ENCODE data around the gene SYTL3.

Gene SYTL3

DNA sequence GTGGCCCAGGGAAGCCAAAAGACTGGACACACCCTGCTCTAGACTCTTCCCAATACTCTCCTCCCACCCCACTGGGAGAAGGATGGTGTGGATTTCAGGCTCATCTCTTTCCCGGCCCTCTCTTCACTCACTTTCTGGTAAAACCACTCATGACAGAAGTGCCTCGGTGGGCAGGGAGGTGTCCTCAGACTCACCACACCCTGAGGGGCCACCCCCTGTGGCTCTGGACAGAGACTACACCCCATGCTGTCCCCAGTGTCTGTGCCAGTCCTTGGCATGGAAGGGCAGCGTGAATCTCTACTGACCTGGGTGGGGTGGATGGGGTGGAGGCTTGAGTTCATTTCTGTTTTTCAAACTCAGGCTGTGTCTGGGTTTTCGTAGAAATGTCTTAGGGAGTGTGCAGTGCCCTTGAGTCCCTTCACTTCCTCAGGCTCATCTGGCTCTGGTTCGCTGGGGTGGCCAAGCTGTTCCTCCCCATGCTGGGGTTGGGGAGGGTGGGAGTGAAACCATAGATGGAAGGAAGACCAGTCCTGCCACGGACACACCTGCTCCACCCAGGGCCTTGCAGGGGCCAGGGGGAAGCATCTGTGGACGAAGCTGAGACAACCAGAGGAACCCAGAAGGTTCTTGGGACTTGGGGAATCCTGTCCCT, 110.2 kb downstream of the SYTL3 start:
- Histone ChIP-seq H3K4me3 (no peak overlapping the region), H3K27ac (peak overlapping the region in 1 of 2 donors; percentile 5)
- TF ChIP-seq, protein P1, sequence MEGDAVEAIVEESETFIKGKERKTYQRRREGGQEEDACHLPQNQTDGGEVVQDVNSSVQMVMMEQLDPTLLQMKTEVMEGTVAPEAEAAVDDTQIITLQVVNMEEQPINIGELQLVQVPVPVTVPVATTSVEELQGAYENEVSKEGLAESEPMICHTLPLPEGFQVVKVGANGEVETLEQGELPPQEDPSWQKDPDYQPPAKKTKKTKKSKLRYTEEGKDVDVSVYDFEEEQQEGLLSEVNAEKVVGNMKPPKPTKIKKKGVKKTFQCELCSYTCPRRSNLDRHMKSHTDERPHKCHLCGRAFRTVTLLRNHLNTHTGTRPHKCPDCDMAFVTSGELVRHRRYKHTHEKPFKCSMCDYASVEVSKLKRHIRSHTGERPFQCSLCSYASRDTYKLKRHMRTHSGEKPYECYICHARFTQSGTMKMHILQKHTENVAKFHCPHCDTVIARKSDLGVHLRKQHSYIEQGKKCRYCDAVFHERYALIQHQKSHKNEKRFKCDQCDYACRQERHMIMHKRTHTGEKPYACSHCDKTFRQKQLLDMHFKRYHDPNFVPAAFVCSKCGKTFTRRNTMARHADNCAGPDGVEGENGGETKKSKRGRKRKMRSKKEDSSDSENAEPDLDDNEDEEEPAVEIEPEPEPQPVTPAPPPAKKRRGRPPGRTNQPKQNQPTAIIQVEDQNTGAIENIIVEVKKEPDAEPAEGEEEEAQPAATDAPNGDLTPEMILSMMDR (IDR thresholded peaks at IDR 0.05) = no peak
- DNase-seq (ENCODE audit: low spot score) = peak; percentile 64

DNA sequence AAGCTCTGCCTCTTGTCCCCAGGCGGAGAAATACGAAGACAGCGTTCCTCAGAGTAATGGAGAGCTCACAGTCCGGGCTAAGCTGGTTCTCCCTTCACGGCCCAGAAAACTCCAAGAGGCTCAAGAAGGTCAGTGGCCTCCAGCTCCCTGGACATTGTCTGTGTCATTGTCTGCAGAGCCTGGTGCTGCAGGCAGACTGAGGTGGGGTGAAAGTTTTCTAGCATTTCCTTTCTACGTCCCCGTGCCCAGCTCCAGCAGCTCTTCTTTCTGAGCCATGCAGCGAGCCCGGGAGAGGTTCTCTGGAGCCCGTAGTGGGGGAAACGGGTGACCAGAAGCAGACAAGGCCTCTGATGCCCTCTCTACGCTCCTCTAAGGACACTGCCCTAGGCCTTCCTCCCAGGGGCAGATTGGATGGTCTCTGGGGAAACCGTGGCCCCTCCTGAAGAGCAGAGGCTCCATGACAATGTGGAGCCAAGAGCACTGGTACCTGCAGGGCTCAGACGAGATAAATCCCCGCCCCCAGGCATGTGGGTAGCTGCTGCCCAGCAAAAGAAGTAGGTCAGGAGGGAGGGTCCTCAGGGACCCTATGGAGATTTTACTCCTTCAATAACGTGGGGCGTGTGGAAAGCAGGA, 110.9 kb downstream of the SYTL3 start:
- peak; percentile 67 for DNase-seq (ENCODE audit: low spot score)
- H3K27ac ChIP-seq = no peak overlapping the region
- TF ChIP-seq, protein P1 (IDR thresholded peaks at IDR 0.05) = no peak
- H3K4me3 ChIP-seq = no peak overlapping the region

DNA sequence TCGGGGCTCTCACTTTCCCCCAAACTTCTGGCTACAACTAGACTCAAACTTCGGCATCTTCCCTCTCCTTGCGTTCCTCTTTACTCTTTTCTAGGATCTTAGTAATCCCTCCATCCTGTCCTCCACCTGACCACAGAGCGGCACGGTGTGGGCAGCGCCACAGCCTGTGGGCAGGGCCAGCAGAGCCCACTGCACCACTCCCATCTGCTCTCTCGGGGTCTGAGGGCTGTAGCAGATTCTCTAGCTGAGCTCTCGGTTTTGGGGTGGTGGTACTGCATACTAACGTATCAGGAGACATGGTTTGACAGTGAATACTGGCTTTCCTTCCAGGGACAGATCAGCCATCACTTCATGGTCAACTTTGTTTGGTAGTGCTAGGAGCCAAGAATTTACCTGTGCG, 111.9 kb downstream of the SYTL3 start:
- TF ChIP-seq, protein P1 (IDR thresholded peaks at IDR 0.05) = no peak
- no peak overlapping the region for H3K4me3 ChIP-seq
- peak; percentile 67 for DNase-seq (ENCODE audit: low spot score)
- H3K27ac ChIP-seq = no peak overlapping the region

DNA sequence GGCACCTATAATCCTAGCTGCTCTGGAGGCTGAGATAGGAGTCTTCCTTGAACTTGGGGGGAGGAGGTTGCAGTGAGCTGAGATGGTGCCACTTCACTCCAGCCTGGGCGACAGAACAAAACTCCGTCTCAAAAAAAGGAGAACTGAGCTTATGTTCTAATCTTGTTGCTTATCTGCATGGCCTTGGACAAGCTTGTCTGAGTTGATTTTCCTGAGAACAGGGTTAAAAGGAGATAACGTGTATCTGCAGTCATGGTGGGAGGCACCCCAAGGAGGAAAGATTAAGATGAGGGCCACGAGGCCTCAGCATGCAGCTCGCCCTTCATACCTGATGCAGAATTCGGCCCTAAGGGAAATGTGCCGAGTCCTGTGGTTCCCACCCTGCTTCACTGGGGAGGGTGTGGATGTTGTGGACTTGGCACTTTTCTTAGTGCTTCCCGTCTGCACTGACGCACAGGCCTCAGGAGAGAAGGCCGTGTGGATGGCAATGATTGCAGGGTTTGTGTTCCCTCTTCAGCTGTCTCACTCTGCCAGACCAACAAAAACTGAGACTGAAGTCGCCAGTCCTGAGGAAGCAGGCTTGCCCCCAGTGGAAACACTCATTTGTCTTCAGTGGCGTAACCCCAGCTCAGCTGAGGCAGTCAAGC, 113.1 kb downstream of the SYTL3 start:
- peak overlapping the region in 1 of 2 donors; percentile 58 for H3K27ac ChIP-seq
- peak; percentile 72 for DNase-seq (ENCODE audit: low spot score)
- TF ChIP-seq, protein P1 (IDR thresholded peaks at IDR 0.05) = no peak
- H3K4me3 ChIP-seq = no peak overlapping the region

DNA sequence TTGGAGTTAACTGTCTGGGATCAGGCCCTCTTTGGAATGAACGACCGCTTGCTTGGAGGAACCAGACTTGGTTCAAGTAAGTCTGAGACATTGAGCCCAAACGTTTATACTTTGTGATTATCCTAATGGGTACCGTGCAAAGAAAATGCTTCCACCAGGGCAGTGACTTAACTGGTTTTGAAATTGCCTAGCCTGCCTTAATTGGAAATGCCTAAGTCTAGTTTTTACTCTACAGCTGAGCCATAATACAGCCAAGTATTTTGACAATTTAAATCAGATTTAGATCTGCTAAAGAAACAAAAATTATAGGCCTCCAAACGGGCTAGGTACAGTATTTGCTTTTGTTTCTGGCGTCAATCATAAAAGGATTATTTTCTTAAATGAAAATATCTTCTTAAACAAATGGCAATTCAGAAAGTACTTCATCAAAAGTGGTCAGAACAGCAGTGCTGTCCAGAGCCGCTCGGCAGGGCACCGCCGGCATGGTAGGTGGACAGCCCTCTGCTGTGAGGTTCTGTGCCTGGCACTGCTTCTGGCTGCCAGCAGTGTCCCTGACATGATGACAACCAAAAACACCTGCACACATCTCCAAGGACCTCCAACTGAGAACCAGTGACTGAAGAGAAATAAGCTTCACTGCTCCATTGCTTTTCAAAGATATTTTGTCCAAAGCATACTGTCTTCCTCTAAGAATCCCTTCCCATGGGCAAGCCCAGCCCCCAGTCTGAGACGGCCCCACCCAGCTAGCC, 113.8 kb downstream of the SYTL3 start:
- peak; percentile 68 for DNase-seq (ENCODE audit: low spot score)
- TF ChIP-seq, protein P1 (IDR thresholded peaks at IDR 0.05) = no peak
- peak overlapping the region in 1 of 2 donors; percentile 58 for H3K27ac ChIP-seq
- no peak overlapping the region for H3K4me3 ChIP-seq

DNA sequence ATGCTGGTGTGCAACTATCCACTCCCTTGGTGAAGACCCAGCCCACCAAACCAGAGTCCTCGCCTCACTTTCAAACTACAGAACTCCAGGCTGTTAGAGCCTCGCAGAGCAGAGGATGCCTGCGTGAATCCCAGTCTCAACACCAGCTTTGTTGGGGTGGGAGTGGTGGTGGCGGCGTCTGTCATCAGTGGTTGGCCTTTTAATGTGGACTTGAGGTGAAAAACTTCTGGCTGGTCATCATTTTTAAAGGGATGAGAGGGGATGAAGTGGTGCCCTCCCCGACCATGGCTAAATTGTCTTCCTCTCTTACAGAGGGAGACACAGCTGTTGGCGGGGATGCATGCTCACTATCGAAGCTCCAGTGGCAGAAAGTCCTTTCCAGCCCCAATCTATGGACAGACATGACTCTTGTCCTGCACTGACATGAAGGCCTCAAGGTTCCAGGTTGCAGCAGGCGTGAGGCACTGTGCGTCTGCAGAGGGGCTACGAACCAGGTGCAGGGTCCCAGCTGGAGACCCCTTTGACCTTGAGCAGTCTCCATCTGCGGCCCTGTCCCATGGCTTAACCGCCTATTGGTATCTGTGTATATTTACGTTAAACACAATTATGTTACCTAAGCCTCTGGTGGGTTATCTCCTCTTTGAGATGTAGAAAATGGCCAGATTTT, 114.5 kb downstream of the SYTL3 start:
- Histone ChIP-seq H3K4me3 (no peak overlapping the region), H3K27ac (peak overlapping the region in 1 of 2 donors; percentile 58)
- no peak for DNase-seq (ENCODE audit: low spot score)
- TF ChIP-seq, protein P1 (IDR thresholded peaks at IDR 0.05) = no peak

Data from coronary artery (tissue), 2 donors.